AG09319 (cell line): ENCODE data around the gene REPS1.

Source experiments
- DNase-seq: peaks from one replicate; pipeline ENCODE4 v3.0.0-alpha.2; 2010; ENCODE audit warnings: low read depth; ENCODE audit errors: extremely low read depth
- CTCF ChIP-seq: IDR thresholded peaks from 2 replicates; pipeline ENCODE4 v1.5.1; 2011; ENCODE audit warnings: low read depth, mild to moderate bottlenecking, inconsistent platforms, low read length, moderate library complexity

Gene REPS1

DNA sequence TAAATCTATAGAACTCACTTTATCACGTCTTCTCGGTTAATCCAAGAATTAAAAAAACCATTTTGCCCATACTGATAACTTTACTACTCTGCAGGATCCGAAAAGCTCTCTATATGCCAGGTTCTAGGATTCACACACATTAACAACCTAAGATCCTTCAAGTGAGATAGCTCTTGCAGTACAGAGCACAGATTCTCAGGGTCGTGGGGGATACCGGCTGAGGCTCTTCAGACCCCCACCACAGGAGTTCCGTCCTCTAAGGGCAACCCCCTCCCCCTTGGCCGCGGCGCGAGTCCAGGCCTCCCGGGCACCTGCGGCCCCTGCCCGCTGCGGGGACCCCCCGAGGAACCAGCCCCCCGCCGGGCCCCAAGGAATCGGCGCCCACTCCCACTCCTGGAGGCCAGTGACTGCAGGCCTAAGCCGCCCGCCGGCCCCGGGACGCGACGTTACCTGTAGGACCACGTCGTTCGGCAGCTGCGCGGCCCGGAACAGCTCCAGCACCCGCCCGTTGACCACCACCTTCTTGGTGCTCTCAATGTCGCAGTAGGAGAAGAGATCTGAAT, 892 bp downstream of the REPS1 start:
- no peak for TF ChIP-seq CTCF
- no peak for DNase-seq

DNA sequence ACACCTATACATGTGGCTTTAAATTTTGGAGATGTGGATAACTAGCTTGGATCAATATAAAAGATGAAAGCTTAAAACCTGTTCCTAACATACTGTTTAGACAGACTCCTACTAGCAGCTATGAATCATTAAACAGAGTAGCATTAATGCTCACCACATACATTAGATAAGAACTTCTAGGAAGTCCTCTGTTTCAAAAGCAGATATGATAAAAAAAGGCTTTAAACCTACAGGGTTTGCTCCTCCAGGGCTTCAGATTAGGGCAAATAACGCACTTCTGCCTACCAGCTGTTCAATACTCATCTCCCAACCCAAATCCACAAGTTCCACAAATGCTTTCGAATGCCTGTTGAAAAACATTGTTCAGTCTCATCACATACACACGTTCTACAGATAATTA, 1.5 kb downstream of the REPS1 start:
- no peak for DNase-seq

GRCh38 chr6:138981416-138981815, 6.6 kb downstream of the REPS1 start:
- no peak for DNase-seq
- no peak for TF ChIP-seq CTCF

More for the DNA sequence above, 1.5 kb downstream of the REPS1 start:
- no peak for TF ChIP-seq CTCF

GRCh38 chr6:138979813-138980668, 8.0 kb downstream of the REPS1 start:
- no peak for DNase-seq
- TF ChIP-seq CTCF, result no peak

GRCh38 chr6:138979365-138979764, 8.7 kb downstream of the REPS1 start:
- no peak for TF ChIP-seq CTCF
- DNase-seq, result no peak

- no peak for TF ChIP-seq CTCF
- no peak for DNase-seq
Observed at GRCh38 chr6:138978229-138978628, 9.8 kb downstream of the REPS1 start.

GRCh38 chr6:138977646-138978167, 10.3 kb downstream of the REPS1 start:
- no peak for DNase-seq
- TF ChIP-seq CTCF, result no peak
